HEK293 (cell line): Measurements from ENCODE around the gene RNPEP.

ENCODE experiments used
- BCL11A ChIP-seq: fragments of 450-650 bp; formaldehyde crosslinking; IDR thresholded peaks from 2 replicates; pipeline ENCODE4 v1.5.1; 2016; ENCODE audit warnings: low read depth, missing biosample characterization, missing genetic modification characterization
- EGR2 ChIP-seq: fragments of 450-650 bp; formaldehyde crosslinking; IDR thresholded peaks from 2 replicates; pipeline ENCODE4 v1.5.1; 2016; ENCODE audit warnings: low read depth, missing biosample characterization, missing genetic modification characterization
- FEZF1 ChIP-seq: fragments of 450-650 bp; formaldehyde crosslinking; IDR thresholded peaks from 2 replicates; pipeline ENCODE4 v1.5.1; 2016; ENCODE audit warnings: missing biosample characterization, missing genetic modification characterization
- GLI2 ChIP-seq: fragments of 450-650 bp; formaldehyde crosslinking; IDR thresholded peaks from 2 replicates; pipeline ENCODE4; 2017; ENCODE audit warnings: missing biosample characterization, missing genetic modification characterization, low read depth, borderline replicate concordance
- HOXC10 ChIP-seq: sonication (generic); formaldehyde crosslinking; IDR thresholded peaks from 2 replicates; pipeline ENCODE4 v1.8.1; 2023; ENCODE audit warnings: mild to moderate bottlenecking, missing genetic modification reagents
- OVOL3 ChIP-seq: fragments of 450-650 bp; formaldehyde crosslinking; IDR thresholded peaks from 2 replicates; pipeline ENCODE4 v1.5.1; 2016; ENCODE audit warnings: missing biosample characterization, missing genetic modification characterization
- SP3 ChIP-seq: fragments of 450-650 bp; formaldehyde crosslinking; IDR thresholded peaks from 2 replicates; pipeline ENCODE4 v1.5.1; 2016; ENCODE audit warnings: missing biosample characterization, missing genetic modification characterization
- ZBTB20 ChIP-seq: fragments of 450-650 bp; formaldehyde crosslinking; IDR thresholded peaks from 2 replicates; pipeline ENCODE4 v1.5.1; 2016; ENCODE audit warnings: missing biosample characterization, missing genetic modification characterization
- ZFP41 ChIP-seq: fragments of 450-650 bp; formaldehyde crosslinking; IDR thresholded peaks from 2 replicates; pipeline ENCODE4 v1.5.1; 2016; ENCODE audit warnings: missing biosample characterization, missing genetic modification characterization, borderline replicate concordance
- ZIC2 ChIP-seq: fragments of 450-650 bp; formaldehyde crosslinking; IDR thresholded peaks from 2 replicates; pipeline ENCODE4 v1.5.1; 2016; ENCODE audit warnings: missing biosample characterization, missing genetic modification characterization
- ZNF10 ChIP-seq: fragments of 450-650 bp; formaldehyde crosslinking; IDR thresholded peaks from 2 replicates; pipeline ENCODE4 v1.5.1; 2017; ENCODE audit warnings: missing biosample characterization, missing genetic modification characterization
- ZNF223 ChIP-seq: fragments of 450-650 bp; formaldehyde crosslinking; IDR thresholded peaks from 2 replicates; pipeline ENCODE4 v1.5.1; 2016; ENCODE audit warnings: missing biosample characterization, missing genetic modification characterization
- ZNF23 ChIP-seq: fragments of 450-650 bp; formaldehyde crosslinking; IDR thresholded peaks from 2 replicates; pipeline ENCODE4 v1.5.1; 2016; ENCODE audit warnings: missing biosample characterization, missing genetic modification characterization, borderline replicate concordance
- ZNF335 ChIP-seq: fragments of 450-650 bp; formaldehyde crosslinking; conservative IDR thresholded peaks from 2 replicates; pipeline ENCODE4 v1.5.1; 2016; ENCODE audit warnings: missing biosample characterization, missing genetic modification characterization
- ZNF37A ChIP-seq: fragments of 450-650 bp; IDR thresholded peaks from 2 replicates; pipeline ENCODE4 v1.5.1; 2018; ENCODE audit warnings: missing biosample characterization, missing genetic modification characterization
- ZNF548 ChIP-seq: fragments of 450-650 bp; formaldehyde crosslinking; IDR thresholded peaks from 2 replicates; pipeline ENCODE4 v1.5.1; 2016; ENCODE audit warnings: missing biosample characterization, missing genetic modification characterization
- ZNF623 ChIP-seq: fragments of 450-650 bp; formaldehyde crosslinking; IDR thresholded peaks from 2 replicates; pipeline ENCODE4 v1.5.1; 2016; ENCODE audit warnings: missing biosample characterization, missing genetic modification characterization
- ZNF629 ChIP-seq: fragments of 450-650 bp; formaldehyde crosslinking; IDR thresholded peaks from 2 replicates; pipeline ENCODE4 v1.5.1; 2017; ENCODE audit warnings: missing biosample characterization, missing genetic modification characterization
- ZNF660 ChIP-seq: fragments of 450-650 bp; IDR thresholded peaks from 2 replicates; pipeline ENCODE4 v1.5.1; 2018; ENCODE audit warnings: missing biosample characterization, mild to moderate bottlenecking, missing genetic modification characterization
- ZNF747 ChIP-seq: fragments of 450-650 bp; formaldehyde crosslinking; IDR thresholded peaks from 2 replicates; pipeline ENCODE4 v1.5.1; 2016; ENCODE audit warnings: missing biosample characterization, missing genetic modification characterization
- ZNF777 ChIP-seq: fragments of 450-650 bp; formaldehyde crosslinking; IDR thresholded peaks from 2 replicates; pipeline ENCODE4 v1.5.1; 2017; ENCODE audit warnings: missing biosample characterization, missing genetic modification characterization, borderline replicate concordance
- ZXDB ChIP-seq: fragments of 450-650 bp; formaldehyde crosslinking; IDR thresholded peaks from 2 replicates; pipeline ENCODE4 v1.5.1; 2016; ENCODE audit warnings: missing biosample characterization, missing genetic modification characterization
- TF ChIP-seq, protein P1 (sequence below): fragments of 450-650 bp; formaldehyde crosslinking; IDR thresholded peaks from 2 replicates; pipeline ENCODE4 v1.5.1; 2016; ENCODE audit warnings: missing biosample characterization, missing genetic modification characterization
- TF ChIP-seq, protein P2 (sequence below): fragments of 450-650 bp; formaldehyde crosslinking; IDR thresholded peaks from 2 replicates; pipeline ENCODE4 v1.5.1; 2016; ENCODE audit warnings: missing biosample characterization, missing genetic modification characterization
- TF ChIP-seq, protein P3 (sequence below): fragments of 450-650 bp; formaldehyde crosslinking; IDR thresholded peaks from 2 replicates; pipeline ENCODE4 v1.5.1; 2017; ENCODE audit warnings: missing biosample characterization, missing genetic modification characterization
- TF ChIP-seq, protein P4 (sequence below): fragments of 450-650 bp; formaldehyde crosslinking; IDR thresholded peaks from 2 replicates; pipeline ENCODE4 v1.5.1; 2016; ENCODE audit warnings: missing biosample characterization, missing genetic modification characterization
- TF ChIP-seq, protein P5 (sequence below): fragments of 450-650 bp; formaldehyde crosslinking; IDR thresholded peaks from 2 replicates; pipeline ENCODE4 v1.5.1; 2016; ENCODE audit warnings: missing biosample characterization, missing genetic modification characterization
- TF ChIP-seq, protein P6 (sequence below): fragments of 450-650 bp; formaldehyde crosslinking; IDR thresholded peaks from 2 replicates; pipeline ENCODE4 v1.5.1; 2016; ENCODE audit warnings: missing biosample characterization, missing genetic modification characterization

Gene RNPEP

DNA sequence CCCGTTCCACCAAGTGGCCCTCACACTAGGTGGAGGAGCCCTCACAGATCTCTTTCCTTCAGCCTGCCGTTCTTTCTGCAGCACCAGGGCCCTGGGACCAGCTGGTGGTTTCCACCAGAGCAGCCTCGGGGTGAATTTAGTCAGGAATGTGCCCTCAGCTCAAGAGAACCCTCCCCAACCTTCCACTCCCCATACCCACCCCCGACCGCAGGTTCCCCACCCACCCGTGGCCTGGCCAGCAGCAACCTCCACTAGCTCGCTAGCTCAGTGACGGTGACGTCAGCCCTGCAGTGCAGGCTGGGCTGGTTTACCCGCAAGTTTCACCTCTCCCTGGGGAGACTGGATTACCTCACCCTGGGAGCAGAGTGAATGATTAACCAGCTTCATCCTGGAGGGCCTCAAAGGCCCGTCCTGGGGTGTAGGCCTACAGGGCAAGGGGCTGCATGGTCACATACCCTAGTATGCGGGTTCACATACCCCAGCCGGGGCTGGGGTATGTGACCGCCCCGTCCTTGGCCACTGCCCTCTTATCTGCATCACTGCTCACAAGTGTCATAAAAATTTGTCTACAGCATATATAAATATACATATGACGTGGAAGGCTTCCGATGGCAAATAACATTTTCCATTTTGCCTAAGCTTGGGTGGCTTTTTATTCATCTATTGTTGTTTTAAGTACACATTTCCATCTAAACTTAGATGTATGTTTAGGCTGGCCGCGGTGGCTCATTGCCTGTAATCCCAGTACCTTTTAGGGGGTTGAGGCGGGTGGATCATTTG, 52.4 kb downstream of the RNPEP start (continued):
- TF ChIP-seq HOXC10 (no peak), ZNF10 (peak; percentile 46; the same call in 1 of the 2 replicates), ZNF23 (tag by site-specific recombination) (no peak), ZNF548 (tag by site-specific recombination) (no peak), ZIC2 (tag by site-specific recombination) (peak; percentile 93), GLI2 (tag by site-specific recombination) (peak; percentile 82), SP3 (tag by site-specific recombination) (peak; percentile 32; the same call in 1 of the 2 replicates), ZNF223 (tag by site-specific recombination) (no peak), ZNF629 (tag by site-specific recombination) (peak; percentile 97), ZNF37A (no peak), FEZF1 (tag by site-specific recombination) (peak; percentile 83), ZNF777 (tag by site-specific recombination) (no peak), ZNF747 (tag by site-specific recombination) (no peak), ZXDB (peak; percentile 54), EGR2 (tag by site-specific recombination) (peak; percentile 46; the same call in 1 of the 2 replicates), OVOL3 (tag by site-specific recombination) (peak; percentile 44; the same call in 1 of the 2 replicates), ZBTB20 (tag by site-specific recombination) (peak; percentile 50), ZNF335 (tag by site-specific recombination) (peak; percentile 48), ZNF660 (tag by site-specific recombination) (peak; percentile 94), BCL11A (tag by site-specific recombination) (peak; percentile 85), ZNF623 (no peak), ZFP41 (tag by site-specific recombination) (no peak)
- TF ChIP-seq, protein P1, sequence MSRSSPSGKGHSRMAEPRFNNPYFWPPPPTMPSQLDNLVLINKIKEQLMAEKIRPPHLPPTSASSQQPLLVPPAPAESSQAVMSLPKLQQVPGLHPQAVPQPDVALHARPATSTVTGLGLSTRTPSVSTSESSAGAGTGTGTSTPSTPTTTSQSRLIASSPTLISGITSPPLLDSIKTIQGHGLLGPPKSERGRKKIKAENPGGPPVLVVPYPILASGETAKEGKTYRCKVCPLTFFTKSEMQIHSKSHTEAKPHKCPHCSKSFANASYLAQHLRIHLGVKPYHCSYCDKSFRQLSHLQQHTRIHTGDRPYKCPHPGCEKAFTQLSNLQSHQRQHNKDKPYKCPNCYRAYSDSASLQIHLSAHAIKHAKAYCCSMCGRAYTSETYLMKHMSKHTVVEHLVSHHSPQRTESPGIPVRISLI (tag by site-specific recombination): no peak
- TF ChIP-seq, protein P2, sequence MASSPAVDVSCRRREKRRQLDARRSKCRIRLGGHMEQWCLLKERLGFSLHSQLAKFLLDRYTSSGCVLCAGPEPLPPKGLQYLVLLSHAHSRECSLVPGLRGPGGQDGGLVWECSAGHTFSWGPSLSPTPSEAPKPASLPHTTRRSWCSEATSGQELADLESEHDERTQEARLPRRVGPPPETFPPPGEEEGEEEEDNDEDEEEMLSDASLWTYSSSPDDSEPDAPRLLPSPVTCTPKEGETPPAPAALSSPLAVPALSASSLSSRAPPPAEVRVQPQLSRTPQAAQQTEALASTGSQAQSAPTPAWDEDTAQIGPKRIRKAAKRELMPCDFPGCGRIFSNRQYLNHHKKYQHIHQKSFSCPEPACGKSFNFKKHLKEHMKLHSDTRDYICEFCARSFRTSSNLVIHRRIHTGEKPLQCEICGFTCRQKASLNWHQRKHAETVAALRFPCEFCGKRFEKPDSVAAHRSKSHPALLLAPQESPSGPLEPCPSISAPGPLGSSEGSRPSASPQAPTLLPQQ (tag by site-specific recombination): peak; percentile 48; the same call in 1 of the 2 replicates
- TF ChIP-seq, protein P3, sequence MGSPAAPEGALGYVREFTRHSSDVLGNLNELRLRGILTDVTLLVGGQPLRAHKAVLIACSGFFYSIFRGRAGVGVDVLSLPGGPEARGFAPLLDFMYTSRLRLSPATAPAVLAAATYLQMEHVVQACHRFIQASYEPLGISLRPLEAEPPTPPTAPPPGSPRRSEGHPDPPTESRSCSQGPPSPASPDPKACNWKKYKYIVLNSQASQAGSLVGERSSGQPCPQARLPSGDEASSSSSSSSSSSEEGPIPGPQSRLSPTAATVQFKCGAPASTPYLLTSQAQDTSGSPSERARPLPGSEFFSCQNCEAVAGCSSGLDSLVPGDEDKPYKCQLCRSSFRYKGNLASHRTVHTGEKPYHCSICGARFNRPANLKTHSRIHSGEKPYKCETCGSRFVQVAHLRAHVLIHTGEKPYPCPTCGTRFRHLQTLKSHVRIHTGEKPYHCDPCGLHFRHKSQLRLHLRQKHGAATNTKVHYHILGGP (tag by site-specific recombination): no peak
- TF ChIP-seq, protein P4, sequence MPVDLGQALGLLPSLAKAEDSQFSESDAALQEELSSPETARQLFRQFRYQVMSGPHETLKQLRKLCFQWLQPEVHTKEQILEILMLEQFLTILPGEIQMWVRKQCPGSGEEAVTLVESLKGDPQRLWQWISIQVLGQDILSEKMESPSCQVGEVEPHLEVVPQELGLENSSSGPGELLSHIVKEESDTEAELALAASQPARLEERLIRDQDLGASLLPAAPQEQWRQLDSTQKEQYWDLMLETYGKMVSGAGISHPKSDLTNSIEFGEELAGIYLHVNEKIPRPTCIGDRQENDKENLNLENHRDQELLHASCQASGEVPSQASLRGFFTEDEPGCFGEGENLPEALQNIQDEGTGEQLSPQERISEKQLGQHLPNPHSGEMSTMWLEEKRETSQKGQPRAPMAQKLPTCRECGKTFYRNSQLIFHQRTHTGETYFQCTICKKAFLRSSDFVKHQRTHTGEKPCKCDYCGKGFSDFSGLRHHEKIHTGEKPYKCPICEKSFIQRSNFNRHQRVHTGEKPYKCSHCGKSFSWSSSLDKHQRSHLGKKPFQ (tag by site-specific recombination): peak; percentile 28; the same call in 1 of the 2 replicates
- TF ChIP-seq, protein P5, sequence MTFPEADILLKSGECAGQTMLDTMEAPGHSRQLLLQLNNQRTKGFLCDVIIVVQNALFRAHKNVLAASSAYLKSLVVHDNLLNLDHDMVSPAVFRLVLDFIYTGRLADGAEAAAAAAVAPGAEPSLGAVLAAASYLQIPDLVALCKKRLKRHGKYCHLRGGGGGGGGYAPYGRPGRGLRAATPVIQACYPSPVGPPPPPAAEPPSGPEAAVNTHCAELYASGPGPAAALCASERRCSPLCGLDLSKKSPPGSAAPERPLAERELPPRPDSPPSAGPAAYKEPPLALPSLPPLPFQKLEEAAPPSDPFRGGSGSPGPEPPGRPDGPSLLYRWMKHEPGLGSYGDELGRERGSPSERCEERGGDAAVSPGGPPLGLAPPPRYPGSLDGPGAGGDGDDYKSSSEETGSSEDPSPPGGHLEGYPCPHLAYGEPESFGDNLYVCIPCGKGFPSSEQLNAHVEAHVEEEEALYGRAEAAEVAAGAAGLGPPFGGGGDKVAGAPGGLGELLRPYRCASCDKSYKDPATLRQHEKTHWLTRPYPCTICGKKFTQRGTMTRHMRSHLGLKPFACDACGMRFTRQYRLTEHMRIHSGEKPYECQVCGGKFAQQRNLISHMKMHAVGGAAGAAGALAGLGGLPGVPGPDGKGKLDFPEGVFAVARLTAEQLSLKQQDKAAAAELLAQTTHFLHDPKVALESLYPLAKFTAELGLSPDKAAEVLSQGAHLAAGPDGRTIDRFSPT: peak; percentile 96
- TF ChIP-seq, protein P6, sequence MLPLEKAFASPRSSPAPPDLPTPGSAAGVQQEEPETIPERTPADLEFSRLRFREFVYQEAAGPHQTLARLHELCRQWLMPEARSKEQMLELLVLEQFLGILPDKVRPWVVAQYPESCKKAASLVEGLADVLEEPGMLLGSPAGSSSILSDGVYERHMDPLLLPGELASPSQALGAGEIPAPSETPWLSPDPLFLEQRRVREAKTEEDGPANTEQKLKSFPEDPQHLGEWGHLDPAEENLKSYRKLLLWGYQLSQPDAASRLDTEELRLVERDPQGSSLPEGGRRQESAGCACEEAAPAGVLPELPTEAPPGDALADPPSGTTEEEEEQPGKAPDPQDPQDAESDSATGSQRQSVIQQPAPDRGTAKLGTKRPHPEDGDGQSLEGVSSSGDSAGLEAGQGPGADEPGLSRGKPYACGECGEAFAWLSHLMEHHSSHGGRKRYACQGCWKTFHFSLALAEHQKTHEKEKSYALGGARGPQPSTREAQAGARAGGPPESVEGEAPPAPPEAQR (tag by site-specific recombination): no peak
